ENCODE measurements around the gene PLEKHD1. TPM values are rescaled to one million over a fixed set of nuclear protein-coding genes. Genes with fewer than 3 reads are reported as not detected.

Gene PLEKHD1
- total RNA-seq, 1 experiment from 2014 or later, result 1.0 TPM

- TF ChIP-seq NR3C1 (CRISPR knock-in tag; conservative IDR thresholded peaks at IDR 0.05; ENCODE audit: low read depth), result no peak
Measured at GRCh38 chr14:69572030-69572840, 87.7 kb downstream of the PLEKHD1 start (continued).

GRCh38 chr14:69572841-69573135 lies 88.3 kb downstream of the PLEKHD1 start:
- ChIA-PET CTCF (interaction anchor here (1.1 to 5.9 kb wide), 7 partner anchors 10 to 69 kb away, joined by 3 to 130 read pairs (median 17); no protein-coding TSS in a partner anchor), POLR2A (no interaction called here)
- TF ChIP-seq ETV6 (CRISPR knock-in tag; IDR thresholded peaks at IDR 0.05), result no peak
- TF ChIP-seq JAZF1 (CRISPR knock-in tag; IDR thresholded peaks at IDR 0.05), result no peak
- no peak for TF ChIP-seq ELF4 (CRISPR knock-in tag; IDR thresholded peaks at IDR 0.05; ENCODE audit: low read depth)
- no peak for TF ChIP-seq CDX4 (CRISPR knock-in tag; IDR thresholded peaks at IDR 0.05; ENCODE audit: borderline replicate concordance)
- no peak for TF ChIP-seq ZBTB43 (CRISPR knock-in tag; IDR thresholded peaks at IDR 0.05)
- no peak for TF ChIP-seq RORB (CRISPR knock-in tag; IDR thresholded peaks at IDR 0.05)
- TF ChIP-seq OVOL2 (CRISPR knock-in tag; IDR thresholded peaks at IDR 0.05; ENCODE audit: borderline replicate concordance), result no peak
- no peak for TF ChIP-seq NR2C2 (CRISPR knock-in tag; IDR thresholded peaks at IDR 0.05)
- no peak for TF ChIP-seq ATF1 (CRISPR knock-in tag; IDR thresholded peaks at IDR 0.05)
- no peak for TF ChIP-seq ESRRA (CRISPR knock-in tag; IDR thresholded peaks at IDR 0.05; ENCODE audit: borderline replicate concordance)
- TF ChIP-seq PRDM15 (CRISPR knock-in tag; IDR thresholded peaks at IDR 0.05), result no peak
- no peak for TF ChIP-seq HMGXB4 (CRISPR knock-in tag; IDR thresholded peaks at IDR 0.05)
- TF ChIP-seq TEAD1 (CRISPR knock-in tag; IDR thresholded peaks at IDR 0.05), result no peak
- no peak for TF ChIP-seq RELA (CRISPR knock-in tag; IDR thresholded peaks at IDR 0.05; ENCODE audit: borderline replicate concordance)
- no peak for TF ChIP-seq ZNF317 (CRISPR knock-in tag; IDR thresholded peaks at IDR 0.05; ENCODE audit: borderline replicate concordance, low read depth)
- Mint-ChIP-seq H3K4me3 (peak overlapping the region; percentile 33; the same call in 1 of the 2 replicates), H3K4me1 (no peaks in the 10 kb centered on the region), H3K27ac (no peak overlapping the region), H3K27me3 (ENCODE audit: low read depth) (peaks cover 80% of the 10 kb centered on the region), H3K9me3 (no peaks in the 10 kb centered on the region), H3K36me3 (peaks cover 2% of the 10 kb centered on the region; the same call in 1 of the 2 replicates)
- no peak for ATAC-seq
- peak; percentile 24 for DNase-seq (ENCODE audit: low spot score)
